Body of pancreas (tissue), 4 donors: Measurements from ENCODE around the gene EWSR1.

Experiments
- CTCF ChIP-seq, 7 experiments: fragments of 450-650 bp in 4 of 7; fragments of 200-600 bp in 3 of 7; sonication (generic) in 3 of 7; IDR thresholded peaks; one replicate each; pipeline ENCODE4 v1.5.1; 2016 to 2019; ENCODE audit warnings: antibody characterized with exemption in 7 of 7
- POLR2A ChIP-seq, 3 donors: fragments of 450-650 bp; IDR thresholded peaks; one replicate each; pipeline ENCODE4 v1.6.1; 2016; ENCODE audit warnings: antibody characterized with exemption in 3 of 3, mild to moderate bottlenecking in 2 of 3

- TF ChIP-seq CTCF (IDR thresholded peaks at IDR 0.05) = no peak
- TF ChIP-seq POLR2A (IDR thresholded peaks at IDR 0.05) = no peak
These were observed 2.6 kb downstream of the EWSR1 start for GRCh38 chr22:29270475-29271271.
